ENCODE results near the gene RELN. TPM values are rescaled to one million over a fixed set of nuclear protein-coding genes. Genes with fewer than 3 reads are reported as not detected.

Gene RELN
- total RNA-seq, 1 experiment from 2014 or later = 8.0 TPM

DNA sequence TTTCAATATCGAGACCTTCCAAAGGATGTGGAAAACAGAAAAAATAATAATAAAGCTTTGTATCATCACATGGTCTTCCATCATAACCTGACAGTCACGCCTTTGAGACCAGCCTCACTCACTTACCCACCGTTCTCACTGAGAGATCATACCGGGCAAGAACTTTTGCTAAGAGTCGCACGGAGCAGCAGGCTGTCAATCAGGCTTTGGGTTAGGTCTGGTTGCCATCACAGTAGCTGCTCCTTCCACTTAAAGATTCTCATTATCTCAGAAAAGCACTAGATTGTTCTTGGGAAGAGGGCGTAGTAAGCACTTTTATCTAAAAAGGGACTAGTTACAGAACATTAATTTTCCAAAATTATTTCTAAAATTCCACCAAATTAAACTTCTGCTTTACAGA, 2.0 kb downstream of the RELN start:
- intact Hi-C loops (cut with micrococcal nuclease) = loop anchor here (10.0 kb wide), 1 partner anchor 123 kb away; no protein-coding TSS in a partner anchor
- H3K36me3 ChIP-seq (ENCODE audit: low read depth, low read length) = no peaks in the 10 kb centered on the region
- no peak overlapping the region for H3K27ac ChIP-seq (ENCODE audit: low read length)
- ChIA-PET POLR2A (ENCODE audit: unreplicated experiment) (interaction anchor here (0.7 kb wide), 1 partner anchor 183 kb away, joined by 3 read pairs; no protein-coding TSS in a partner anchor), CTCF (no interaction called here)
- H4K20me1 ChIP-seq (ENCODE audit: low read length) = no peaks in the 10 kb centered on the region
- no peak overlapping the region for H3K9ac ChIP-seq (ENCODE audit: low read length)
- no TSS peak for BruUV-seq (replicated peaks)
- ATAC-seq (no peak), DNase-seq (no peak)
- H3K4me3 ChIP-seq (ENCODE audit: low read length) = no peak overlapping the region
- peak overlapping the region; percentile 26; the same call in 1 of the 2 replicates for H3K4me2 ChIP-seq (ENCODE audit: low read length)
- H3K9me3 ChIP-seq (ENCODE audit: low read length) = no peaks in the 10 kb centered on the region
- no peaks in the 10 kb centered on the region for H3K9me2 ChIP-seq (replicated peaks; ENCODE audit: low read length)
- H3K27me3 ChIP-seq (ENCODE audit: low read length) = peaks cover 55% of the 10 kb centered on the region
- H2AFZ ChIP-seq (ENCODE audit: low read length) = no peak overlapping the region
- H3K4me1 ChIP-seq (ENCODE audit: insufficient read depth, low read length) = no peaks in the 10 kb centered on the region
- no peak for TF ChIP-seq EZH2phosphoT487 (IDR thresholded peaks at IDR 0.05; ENCODE audit: borderline replicate concordance, low read length)
- TF ChIP-seq EZH2 (IDR thresholded peaks at IDR 0.05; ENCODE audit: low read length, unreplicated experiment) = no peak
- no peak for TF ChIP-seq CTCF (conservative IDR thresholded peaks at IDR 0.05; ENCODE audit: low read depth, low read length)
- no peaks in the 10 kb centered on the region for H3F3A ChIP-seq (ENCODE audit: low read length, unreplicated experiment)
- no peaks in the 10 kb centered on the region for H3K79me2 ChIP-seq (ENCODE audit: low read length)

DNA sequence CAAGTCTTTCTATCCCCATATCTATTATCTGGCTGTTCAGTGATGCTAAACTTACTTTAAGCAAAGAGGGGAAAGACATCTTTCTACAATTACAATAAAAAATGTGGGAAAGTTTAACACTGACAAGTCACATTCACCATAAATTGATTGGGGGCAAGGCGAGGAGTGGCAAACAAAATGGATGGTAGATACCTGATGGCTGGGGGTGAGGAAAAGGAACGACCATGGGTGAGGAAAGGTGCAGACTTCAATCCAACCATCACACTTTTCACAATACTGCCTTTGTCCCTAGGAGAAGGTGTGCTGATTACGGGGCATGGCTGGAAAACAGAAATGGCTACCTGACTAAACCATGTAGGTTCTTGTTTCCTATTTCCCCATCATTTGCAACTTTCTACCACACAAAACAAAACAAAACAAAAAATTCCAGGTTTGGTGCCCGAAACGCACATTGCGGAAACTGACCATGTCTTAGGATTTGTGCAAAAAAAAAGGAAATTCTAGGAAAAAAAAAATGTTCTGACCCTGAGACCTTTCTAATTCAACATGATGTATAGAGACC, 3.8 kb downstream of the RELN start:
- no peak for ATAC-seq
- H3K4me1 ChIP-seq (ENCODE audit: insufficient read depth, low read length) = no peaks in the 10 kb centered on the region
- no peaks in the 10 kb centered on the region for H3K36me3 ChIP-seq (ENCODE audit: low read depth, low read length)
- no peak overlapping the region for H3K27ac ChIP-seq (ENCODE audit: low read length)
- H3K79me2 ChIP-seq (ENCODE audit: low read length) = no peaks in the 10 kb centered on the region
- ChIA-PET POLR2A (ENCODE audit: unreplicated experiment) (no interaction called here), CTCF (no interaction called here)
- no peak for DNase-seq
- intact Hi-C loops (cut with micrococcal nuclease) = loop anchor here (10.0 kb wide), 1 partner anchor 121 kb away; no protein-coding TSS in a partner anchor
- no peaks in the 10 kb centered on the region for H3F3A ChIP-seq (ENCODE audit: low read length, unreplicated experiment)
- TF ChIP-seq CTCF (conservative IDR thresholded peaks at IDR 0.05; ENCODE audit: low read depth, low read length) (no peak), EZH2phosphoT487 (IDR thresholded peaks at IDR 0.05; ENCODE audit: borderline replicate concordance, low read length) (no peak), EZH2 (IDR thresholded peaks at IDR 0.05; ENCODE audit: low read length, unreplicated experiment) (no peak)
- H3K4me3 ChIP-seq (ENCODE audit: low read length) = no peak overlapping the region
- no peaks in the 10 kb centered on the region for H3K9me2 ChIP-seq (replicated peaks; ENCODE audit: low read length)
- no peak overlapping the region for H2AFZ ChIP-seq (ENCODE audit: low read length)
- H3K9me3 ChIP-seq (ENCODE audit: low read length) = no peaks in the 10 kb centered on the region
- H3K27me3 ChIP-seq (ENCODE audit: low read length) = peaks cover 48% of the 10 kb centered on the region
- no peak overlapping the region for H3K9ac ChIP-seq (ENCODE audit: low read length)
- no TSS peak for BruUV-seq (replicated peaks)
- H3K4me2 ChIP-seq (ENCODE audit: low read length) = no peak overlapping the region
- no peaks in the 10 kb centered on the region for H4K20me1 ChIP-seq (ENCODE audit: low read length)

GRCh38 chr7:103984050-103984449, 5.4 kb downstream of the RELN start:
- POLR2A ChIA-PET (ENCODE audit: unreplicated experiment) = no interaction called here
- no TSS peak for BruUV-seq (replicated peaks)
- CTCF ChIA-PET = no interaction called here

More at GRCh38 chr7:103984050-103984449, 5.4 kb downstream of the RELN start:
- H3F3A ChIP-seq (ENCODE audit: low read length, unreplicated experiment) = no peaks in the 10 kb centered on the region
- peaks cover 43% of the 10 kb centered on the region for H3K27me3 ChIP-seq (ENCODE audit: low read length)
- DNase-seq = no peak
- intact Hi-C loops (cut with micrococcal nuclease) = loop anchor here (5.0 to 10.0 kb wide), 2 partner anchors 119 to 392 kb away; no protein-coding TSS in a partner anchor
- H3K36me3 ChIP-seq (ENCODE audit: low read depth, low read length) = no peaks in the 10 kb centered on the region
- H3K4me3 ChIP-seq (ENCODE audit: low read length) = no peak overlapping the region
- H2AFZ ChIP-seq (ENCODE audit: low read length) = no peak overlapping the region
- H3K79me2 ChIP-seq (ENCODE audit: low read length) = no peaks in the 10 kb centered on the region
- H3K4me1 ChIP-seq (ENCODE audit: insufficient read depth, low read length) = no peaks in the 10 kb centered on the region
- no peak overlapping the region for H3K4me2 ChIP-seq (ENCODE audit: low read length)
- TF ChIP-seq EZH2phosphoT487 (IDR thresholded peaks at IDR 0.05; ENCODE audit: borderline replicate concordance, low read length) (no peak), CTCF (conservative IDR thresholded peaks at IDR 0.05; ENCODE audit: low read depth, low read length) (no peak), EZH2 (IDR thresholded peaks at IDR 0.05; ENCODE audit: low read length, unreplicated experiment) (no peak)
- no peak for ATAC-seq
- H3K9me3 ChIP-seq (ENCODE audit: low read length) = no peaks in the 10 kb centered on the region
- no peak overlapping the region for H3K9ac ChIP-seq (ENCODE audit: low read length)
- H3K9me2 ChIP-seq (replicated peaks; ENCODE audit: low read length) = no peaks in the 10 kb centered on the region
- H4K20me1 ChIP-seq (ENCODE audit: low read length) = no peaks in the 10 kb centered on the region
- H3K27ac ChIP-seq (ENCODE audit: low read length) = no peak overlapping the region
